ENCODE data around the gene HOXA9.
A peak's percentile ranks its signal among the peaks of the same experiment; 100 is the strongest.

Gene HOXA9

DNA sequence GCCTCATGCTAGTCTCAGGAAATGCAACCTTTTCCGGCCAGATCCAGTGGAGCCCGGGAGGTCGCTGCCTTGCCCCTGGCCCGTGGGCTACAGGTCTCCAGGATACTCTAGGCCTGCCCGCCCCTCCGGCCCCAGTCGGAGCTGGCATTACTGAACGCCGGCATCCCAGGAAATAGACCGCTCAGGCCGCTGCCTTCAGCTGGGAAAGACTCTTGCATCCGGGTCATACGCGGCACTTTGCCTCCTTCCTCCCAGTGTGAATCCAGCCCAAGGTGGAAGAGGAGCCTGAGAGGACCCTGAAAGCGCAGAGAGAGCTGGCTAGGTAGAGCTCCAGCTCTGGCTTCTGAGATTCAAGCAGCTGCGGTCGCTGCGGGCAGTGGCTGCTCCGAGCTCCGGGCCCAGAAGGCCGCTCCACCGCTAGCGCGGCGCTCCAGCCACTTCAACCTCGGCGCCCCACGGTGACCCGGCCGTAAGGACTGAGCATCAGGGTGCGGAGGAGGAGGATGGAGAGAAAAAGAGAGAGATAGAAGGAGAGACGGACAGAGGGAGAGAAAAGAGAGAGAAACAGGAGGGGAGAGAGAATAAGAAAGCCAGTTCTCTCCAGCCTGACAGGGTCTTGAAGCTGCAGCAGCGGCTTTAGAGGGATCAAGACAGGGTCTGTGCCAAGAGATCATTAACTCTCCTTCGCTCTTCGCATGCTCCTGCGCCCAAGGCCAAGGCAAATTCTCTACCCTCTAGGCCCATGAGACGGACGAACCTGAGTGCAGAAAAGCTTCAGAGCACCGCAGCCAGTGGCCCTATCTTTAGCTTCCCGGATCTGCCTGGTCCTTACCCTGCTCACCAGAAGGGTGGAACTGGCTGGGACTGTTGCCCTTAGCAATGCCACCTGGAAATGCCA lies 10.5 kb upstream of the HOXA9 start:
- DNase-seq: no peak

DNA sequence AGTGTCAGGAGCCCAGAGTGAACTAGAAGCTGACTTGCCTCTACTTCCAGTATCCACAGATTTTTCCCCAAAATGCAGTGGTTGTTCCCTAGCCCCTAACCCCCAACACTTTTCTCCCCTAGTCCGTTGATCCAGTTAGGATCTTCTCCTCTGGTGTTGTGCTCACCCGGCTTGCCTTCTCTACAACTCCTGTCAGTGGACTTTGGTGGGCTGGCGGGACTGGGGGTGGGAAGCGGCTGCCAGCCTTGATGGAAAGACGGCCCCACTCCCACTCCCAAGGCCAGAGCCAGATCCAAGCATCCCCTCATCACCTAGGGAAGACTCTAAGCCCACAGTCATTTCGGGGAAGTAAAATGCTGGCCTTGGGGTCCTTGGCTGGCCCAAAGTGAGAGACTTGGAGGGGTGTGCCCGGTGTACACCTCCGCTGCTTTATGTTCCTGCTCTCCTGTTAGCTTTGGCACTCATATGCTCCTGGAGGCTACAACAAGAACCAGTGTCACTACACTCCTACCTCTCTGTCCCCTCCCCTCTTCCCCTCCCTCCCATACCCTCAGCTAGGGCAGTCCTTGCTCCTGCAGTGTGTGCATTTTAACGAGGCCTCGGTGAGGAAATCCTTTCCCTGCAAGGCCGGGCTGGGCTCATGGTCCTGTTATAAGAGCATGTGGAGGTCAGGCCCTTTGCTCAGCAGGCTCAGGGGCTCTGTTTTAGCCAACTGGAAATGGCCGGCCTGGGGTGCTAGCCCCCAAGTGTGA lies 9.7 kb upstream of the HOXA9 start:
- DNase-seq: no peak

DNA sequence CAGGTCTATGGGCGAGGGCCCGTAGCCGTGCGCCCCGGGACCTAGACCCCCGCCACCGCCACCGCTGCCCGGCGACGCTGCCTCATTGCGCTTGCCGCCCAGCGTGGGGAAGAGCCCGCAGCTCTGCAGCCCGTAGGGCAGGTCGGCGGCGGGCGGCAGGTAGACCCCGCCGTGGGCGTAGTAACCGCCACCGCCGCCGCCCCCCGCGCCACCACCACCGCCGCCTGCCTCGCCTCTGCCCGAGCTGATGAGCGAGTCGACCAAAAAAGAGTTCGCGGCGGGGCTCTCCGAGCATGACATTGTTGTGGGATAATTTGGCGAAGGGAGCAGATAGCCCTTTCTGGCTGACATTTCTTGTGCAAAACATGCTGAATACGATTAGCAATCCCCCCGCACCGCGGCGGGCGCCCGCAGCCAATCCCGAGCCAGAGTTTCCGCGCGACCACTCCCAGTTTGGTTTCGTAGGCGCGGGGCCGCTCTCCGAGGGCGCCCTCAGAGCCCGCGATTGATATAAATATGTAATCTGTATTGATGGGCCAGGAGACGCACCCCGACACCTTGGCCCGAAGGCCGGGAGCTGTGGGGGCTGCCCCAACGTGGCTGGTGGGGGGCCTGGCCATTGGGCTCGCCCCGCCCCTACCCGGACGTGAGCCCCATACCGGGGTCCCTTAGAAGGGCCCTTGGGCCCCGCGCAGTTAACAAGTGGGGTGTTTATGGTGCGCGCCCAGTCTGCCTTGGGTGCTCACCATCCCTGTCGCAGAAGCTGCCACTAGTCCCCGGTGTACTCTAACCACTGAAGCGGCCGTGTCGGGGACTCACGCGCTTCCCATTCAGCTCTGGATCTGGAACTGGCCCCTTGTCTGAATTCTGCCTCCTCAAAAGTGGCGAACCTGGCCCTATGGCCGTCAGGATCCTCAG lies 8.9 kb upstream of the HOXA9 start, which contains the start of gene HOXA10:
TSS of gene HOXA10 (minus strand) at position 365 of the 918 bp plus-strand sequence. CDS start at position 351, 14 bp downstream.
- no peak for DNase-seq

DNA sequence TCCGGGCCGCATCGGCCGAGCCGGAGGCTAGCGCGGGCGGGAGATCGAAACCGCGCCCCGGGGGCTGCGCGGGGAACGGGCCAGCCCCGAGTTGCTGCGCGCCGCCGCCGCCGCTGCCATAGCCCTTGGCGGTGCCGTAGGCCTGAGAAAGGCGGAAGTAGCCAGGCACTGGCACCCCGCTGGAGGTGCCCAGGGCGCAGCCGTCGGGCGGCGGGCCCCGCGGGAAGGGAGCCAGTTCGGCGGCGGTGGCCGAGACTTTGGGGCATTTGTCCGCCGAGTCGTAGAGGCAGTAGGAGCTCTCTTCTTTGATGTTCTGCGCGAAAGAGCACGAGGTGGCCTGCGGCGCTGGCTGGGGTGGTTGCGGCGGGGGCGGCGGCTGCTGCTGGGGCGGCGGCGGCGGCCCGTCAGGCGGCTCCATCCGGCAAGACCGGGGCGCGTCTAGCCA lies 8.2 kb upstream of the HOXA9 start:
- no peak for DNase-seq

DNA sequence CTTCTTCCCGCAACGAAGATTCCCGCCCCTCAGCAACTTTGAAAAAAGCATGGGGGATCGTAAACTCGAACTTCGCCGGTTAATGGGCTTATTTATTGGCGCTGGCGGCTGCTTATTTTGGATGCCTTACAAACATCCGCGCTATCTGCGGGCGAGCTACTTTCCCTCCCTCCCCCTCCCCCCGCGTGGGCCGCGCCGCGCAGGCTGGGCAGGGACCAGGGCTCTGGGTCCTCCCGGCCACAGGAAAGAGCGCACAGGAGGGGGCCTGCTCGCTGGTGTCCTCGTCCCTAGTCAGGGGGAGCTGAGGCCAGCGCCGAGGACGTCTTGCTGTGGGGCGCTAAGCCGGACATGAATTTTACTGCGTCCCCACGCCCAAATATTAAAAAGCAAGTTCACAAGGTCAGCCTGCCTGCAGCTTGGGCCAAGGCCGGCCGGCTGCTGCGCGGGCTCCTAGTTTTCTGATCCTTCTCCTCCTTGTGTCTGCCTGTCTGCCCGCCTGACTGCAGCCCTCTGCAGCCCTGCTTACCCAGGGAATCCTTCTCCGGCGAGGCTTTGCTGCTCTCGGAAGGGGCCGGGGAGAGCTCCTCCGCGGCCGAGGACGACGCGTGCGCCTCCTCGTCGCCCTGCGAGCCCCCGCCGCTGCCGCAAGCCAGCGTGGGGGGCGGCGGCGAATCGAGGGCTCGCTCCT lies 7.6 kb upstream of the HOXA9 start:
- no peak for DNase-seq

DNA sequence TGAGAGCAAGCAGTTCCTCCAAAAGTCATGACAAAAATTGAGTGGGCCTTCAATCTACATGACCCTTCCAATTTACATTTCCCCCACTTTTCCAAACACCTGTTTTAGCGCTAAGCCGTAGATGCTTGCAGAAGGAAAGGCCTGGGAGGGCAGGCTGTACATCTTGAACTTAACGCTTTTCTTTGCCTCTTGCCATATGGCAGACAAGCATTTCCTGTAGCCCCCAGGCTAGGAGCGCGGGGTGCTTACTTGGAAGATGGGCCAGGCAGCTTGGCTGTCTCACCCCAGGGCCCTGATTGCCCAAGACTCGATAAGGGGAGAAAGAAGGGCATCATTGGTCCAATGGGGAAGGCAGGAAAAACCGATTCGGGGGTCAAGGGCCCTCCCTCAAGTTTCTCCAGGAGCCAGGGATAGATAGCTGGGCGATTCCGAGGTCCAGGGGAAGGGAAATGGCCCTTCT lies 7.0 kb upstream of the HOXA9 start:
- no peak for DNase-seq

DNA sequence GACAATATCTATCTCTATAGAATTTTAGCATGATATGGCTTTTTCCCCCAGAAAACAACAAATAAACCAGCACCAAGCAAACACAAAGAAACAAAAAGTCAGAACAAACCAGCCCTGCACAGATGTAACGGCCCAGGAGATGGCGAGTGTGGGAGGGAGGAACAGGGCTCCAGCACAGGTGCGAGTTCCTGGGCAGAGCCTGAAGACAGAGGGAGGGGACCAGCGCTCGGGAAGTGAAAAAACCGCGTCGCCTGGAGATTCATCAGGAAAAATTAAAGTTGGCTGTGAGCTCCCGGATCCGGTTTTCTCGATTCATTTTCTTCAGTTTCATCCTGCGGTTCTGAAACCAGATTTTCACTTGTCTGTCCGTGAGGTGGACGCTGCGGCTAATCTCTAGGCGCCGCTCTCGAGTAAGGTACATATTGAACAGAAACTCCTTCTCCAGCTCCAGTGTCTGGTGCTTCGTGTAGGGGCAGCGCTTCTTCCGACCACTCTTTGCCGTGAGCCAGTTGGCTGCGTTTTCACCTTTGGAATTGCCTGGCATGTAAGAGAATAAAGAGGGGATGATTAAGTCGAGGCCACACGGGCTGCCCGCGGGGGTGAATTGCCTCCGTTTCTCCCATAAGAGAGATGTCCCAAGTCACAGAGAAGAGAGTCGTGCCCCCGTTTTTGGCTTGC lies 6.4 kb upstream of the HOXA9 start:
- DNase-seq: no peak

DNA sequence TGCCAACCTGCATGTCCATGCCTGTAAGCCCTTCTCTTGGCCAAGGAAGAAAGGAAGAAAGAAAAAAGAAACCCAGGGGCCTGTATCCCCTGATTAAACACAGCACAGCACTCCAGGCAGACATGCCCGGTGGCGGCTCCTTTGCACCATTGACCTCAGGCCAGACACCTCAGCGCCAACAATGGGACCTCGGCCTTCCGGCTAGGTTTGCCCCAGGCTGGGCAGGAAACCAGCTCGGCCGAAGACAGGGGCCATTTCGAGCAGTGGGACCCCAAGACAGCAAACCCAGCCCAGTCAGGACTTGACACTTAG lies 5.9 kb upstream of the HOXA9 start:
- DNase-seq: no peak

DNA sequence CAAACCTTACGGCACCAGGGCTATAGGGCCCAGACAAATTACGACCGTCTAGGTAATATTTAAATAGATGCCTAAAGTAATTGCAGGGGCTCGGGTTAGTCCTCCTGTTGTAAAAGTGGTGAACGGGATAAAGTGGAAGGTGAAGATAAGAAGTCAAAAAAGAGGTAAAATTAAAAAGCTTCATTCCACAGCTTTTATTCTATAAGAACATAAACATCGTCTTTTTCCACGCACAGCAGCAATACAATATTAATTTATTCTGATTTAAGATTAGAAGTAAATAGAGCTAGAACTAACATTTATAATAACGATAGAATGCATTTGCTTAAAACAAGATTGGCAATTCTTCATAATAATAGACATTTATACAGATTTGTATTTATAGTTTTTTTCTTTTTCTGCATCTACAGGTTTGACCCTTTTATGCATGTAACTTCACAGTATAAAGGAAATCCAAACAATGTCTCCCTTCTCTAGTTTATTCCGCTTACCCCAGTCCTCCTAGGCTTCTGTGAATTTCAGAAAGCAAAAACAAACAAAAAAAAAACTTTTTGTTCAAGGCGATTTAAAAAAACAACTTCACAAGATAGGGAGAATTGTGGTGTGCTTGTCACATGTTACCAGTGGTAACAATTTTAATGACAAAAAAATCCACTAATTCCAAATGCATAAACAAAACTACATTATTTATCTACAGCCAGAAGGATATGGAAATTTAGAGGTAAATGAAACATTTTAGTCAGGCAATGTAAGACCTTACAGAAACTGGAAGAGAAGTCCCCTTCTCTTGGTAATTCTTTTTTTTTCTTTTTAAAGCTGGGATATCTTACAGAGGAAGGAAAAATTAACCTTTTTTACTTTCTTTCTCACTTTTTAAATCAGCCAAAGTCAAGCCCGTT lies 5.3 kb upstream of the HOXA9 start:
- no peak for DNase-seq

DNA sequence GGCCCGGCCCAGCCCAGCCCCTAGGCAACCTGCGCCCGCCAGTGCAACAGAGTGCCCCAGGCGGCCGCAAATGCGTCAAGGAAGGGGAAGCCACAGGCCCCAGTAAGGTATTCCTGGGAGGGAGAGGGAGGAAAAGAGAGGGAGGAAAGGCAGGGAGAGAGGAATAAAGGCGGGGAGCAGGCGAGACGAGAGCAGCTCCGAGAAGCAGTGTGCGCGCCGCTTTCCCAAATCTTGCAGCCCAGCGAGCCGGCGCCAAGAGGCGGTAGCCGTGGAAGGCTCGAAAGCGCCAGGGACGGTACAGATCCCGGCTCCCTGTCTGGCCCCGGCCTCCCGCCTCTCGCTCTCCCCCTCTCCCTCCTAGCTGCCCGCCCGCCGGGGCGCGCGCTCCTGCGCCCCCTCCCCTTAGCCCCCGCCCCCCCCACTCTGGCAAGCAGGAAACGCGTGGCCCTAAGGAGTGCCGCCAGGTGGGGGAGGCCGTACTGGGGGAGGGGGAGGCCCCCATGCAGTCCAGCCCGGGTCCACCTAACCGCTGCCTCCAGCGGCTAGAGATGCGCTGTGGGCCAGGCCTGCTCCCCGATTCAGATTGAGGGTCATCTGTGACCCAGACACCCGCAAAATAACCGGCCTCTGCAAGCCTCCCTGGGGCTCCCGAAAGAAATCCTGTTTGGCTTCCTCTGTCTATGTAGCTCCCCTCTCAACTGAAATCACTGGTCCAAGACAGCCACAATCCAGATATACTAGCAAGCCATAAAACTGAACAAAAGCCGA lies 4.5 kb upstream of the HOXA9 start:
- DNase-seq: no peak

DNA sequence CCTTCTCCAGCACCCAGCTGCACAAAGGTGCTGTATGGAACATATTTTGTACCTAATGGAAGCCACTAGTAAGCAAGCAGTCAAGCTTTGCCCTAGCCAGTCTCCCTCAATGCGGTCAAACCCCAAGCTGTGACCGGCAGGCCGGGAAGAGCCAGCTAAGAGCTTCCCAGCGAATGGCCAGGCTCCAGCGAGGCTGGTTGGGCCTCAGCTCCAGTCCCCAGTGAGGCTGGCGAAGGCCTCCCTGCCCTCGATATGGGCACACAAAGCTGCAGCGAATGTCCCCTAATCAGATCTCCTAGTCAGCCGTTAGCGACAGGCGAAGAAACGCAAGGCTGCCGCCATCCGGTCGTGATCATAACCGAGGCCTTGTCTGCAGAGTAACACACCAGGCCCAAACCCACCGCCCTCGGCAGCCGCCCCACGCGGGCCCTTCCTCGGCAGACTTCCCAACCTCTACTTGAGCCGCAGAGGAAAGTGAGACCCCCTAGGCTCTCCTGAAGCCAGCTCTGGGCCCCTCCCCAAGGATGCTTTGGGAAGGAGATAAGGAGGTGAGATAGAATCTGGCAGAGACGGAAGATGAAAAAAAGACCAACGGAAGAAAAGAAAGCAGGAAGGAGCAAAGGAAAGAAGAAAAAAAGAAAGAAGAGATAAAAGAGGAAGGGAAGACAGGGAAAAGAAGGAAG lies 3.1 kb upstream of the HOXA9 start:
- DNase-seq: peak in 1 of 2 donors; percentile 55

DNA sequence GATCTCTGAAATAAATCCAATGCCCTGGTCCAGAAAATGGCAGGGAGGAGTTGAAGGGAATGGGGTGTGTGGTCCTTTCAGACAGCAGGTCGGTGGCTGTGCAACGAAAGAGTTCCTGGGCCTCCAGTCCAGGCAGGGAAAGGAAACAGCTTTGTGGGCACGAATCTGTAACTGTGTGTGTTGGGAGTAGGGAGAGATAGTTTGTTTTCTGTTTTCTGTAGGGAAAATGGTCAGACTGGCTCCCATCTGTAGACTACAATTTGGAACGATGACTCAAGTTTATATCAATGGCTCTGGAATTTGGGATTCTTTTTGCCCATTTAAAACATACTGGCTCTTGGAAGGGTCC lies 2.6 kb upstream of the HOXA9 start:
- no peak for DNase-seq

DNA sequence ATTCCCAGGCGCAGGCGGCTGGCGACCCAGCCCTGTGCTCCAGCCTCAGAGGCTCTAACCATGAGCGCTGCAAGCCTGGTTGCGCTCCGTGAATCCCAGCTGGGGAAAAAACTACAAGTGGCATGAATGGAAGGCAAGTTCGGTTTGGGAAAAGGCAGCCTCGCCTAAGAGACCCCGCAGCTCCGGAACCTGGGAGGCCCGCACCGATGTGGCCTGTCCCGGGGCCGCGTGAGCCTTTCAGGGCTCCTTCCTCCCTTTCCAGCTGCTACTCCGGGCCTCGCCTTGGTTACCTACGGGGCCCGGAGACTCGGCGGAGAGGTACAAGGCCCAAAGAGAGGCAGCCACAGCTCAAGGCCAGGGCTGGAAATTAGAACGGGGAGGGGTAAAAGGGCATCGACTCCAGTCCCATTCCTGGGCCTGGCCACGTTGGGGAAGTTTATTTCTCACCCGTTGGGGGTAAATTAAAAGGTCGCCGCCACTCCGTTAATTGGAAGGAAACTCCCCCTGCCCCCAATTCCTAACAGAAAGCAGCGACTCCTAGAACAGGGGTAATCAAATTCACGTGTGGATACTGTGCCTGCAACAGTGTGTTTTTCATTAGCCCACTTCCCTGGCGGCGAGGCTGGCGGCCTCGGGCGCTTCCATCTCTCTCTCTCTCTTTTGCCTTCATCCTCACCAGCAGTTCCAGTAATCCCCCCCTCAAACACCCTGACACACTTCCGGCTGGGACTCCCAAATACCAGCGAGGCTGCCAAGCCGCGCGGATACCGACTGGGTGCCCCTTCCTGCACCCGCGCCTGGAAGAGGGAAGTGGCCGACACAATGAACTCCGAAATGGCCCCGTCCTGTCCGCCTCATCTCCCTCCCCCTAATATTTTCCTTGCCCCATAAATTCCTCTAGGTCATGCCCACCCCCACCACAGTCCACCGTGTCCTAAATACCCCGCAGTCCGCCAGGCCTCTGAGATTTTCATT lies 1.5 kb upstream of the HOXA9 start:
- peak in 1 of 2 donors; percentile 42 for DNase-seq

DNA sequence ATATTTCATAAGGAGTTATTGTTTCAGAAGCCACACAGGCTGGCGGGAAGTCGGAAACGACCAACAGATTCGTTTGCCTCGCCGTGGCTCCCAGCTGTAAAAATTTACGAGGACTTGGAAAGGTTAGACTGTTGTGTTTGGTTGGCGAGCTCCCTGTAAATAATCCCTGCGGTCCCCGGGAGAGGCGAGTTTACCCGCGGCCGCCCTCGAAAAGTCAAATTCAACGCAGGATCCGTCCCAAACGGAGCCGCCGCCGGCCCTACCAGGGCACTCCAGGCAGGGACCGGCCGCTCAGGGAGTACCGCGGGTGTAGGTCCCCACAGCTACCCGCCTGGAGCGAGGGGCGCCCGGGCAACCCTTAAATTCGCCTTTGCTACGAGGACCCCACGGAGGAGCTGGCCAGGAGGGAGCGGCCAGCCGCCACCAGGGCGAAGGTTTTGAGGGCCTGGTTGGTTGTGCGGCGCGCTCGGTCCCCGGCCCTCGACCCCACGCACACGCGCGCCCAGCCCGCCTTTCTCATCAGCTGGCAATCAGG lies 726 bp upstream of the HOXA9 start:
- DNase-seq: no peak

DNA sequence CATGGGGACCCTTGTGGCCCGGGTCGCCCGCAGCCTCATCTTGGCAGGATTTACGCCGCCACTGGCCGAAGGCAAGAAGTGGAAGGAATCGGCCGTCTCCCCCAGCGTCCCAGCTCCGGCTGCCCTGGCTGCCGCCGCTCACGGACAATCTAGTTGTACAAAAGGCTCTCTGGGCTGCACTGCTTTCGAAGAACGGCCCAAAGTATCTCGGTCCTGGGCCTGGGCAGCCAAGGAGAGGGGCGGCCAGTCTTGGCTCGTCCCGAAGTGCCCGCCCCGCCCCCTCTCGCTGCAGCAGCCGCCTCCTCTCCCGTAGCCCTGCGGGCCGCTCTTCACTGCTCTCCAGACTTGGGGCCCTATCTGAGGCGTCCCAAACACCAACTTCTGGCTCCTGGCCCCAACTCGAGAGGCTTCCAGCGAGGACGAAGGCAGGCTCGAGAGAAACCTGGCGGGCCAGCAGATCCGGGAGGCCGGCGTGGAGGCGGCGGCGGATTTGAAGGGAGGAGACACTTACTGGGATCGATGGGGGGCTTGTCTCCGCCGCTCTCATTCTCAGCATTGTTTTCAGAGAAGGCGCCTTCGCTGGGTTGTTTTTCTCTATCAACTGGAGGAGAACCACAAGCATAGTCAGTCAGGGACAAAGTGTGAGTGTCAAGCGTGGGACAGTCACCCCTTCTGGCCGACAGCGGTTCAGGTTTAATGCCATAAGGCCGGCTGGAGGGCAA lies 809 bp downstream of the HOXA9 start:
- no peak for DNase-seq

DNA sequence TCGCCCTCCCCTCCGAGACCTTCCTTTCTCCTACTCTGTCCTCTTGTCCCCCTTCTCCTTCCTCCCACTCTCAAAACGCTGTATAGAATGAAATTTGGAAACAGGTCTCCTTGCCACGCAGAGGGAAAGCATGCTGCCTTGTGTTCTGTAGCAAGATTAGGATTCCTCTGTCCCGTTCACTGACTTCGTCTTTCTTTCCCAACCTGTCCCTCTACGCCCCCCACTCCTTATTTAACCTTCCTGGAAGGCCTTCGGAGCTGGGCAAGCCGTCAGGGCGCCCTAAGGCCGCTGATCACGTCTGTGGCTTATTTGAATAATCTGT lies 1.3 kb downstream of the HOXA9 start:
- DNase-seq: no peak
